ENCODE results near the gene GREB1.

GREB1 gene

GRCh38 chr2:11492720-11493119, 41.1 kb upstream of the GREB1 start:
- in situ Hi-C loops (cut with MboI; ENCODE audit: low pct_unique_long_range_greater_than_20kb, low sequenced_read_pairs, unreplicated experiment), result loop anchor here (25.0 kb wide), 1 partner anchor 1520 kb away; no protein-coding TSS in a partner anchor
- no peak for DNase-seq (ENCODE audit: low spot score)

GRCh38 chr2:11493282-11493681, 40.6 kb upstream of the GREB1 start:
- in situ Hi-C loops (cut with MboI; ENCODE audit: low pct_unique_long_range_greater_than_20kb, low sequenced_read_pairs, unreplicated experiment), result loop anchor here (25.0 kb wide), 1 partner anchor 1519 kb away; no protein-coding TSS in a partner anchor
- no peak for TF ChIP-seq CTCF (IDR thresholded peaks at IDR 0.05; ENCODE audit: extremely low read depth, insufficient read depth, missing control alignments)

More at GRCh38 chr2:11492720-11493119, 41.1 kb upstream of the GREB1 start:
- TF ChIP-seq CTCF (IDR thresholded peaks at IDR 0.05; ENCODE audit: extremely low read depth, insufficient read depth, missing control alignments), result no peak

GRCh38 chr2:11494310-11494709, 39.5 kb upstream of the GREB1 start:
- DNase-seq (ENCODE audit: low spot score), result no peak
- TF ChIP-seq CTCF (IDR thresholded peaks at IDR 0.05; ENCODE audit: extremely low read depth, insufficient read depth, missing control alignments), result no peak
- in situ Hi-C loops (cut with MboI; ENCODE audit: low pct_unique_long_range_greater_than_20kb, low sequenced_read_pairs, unreplicated experiment), result loop anchor here (25.0 kb wide), 1 partner anchor 1518 kb away; no protein-coding TSS in a partner anchor

More at GRCh38 chr2:11493282-11493681, 40.6 kb upstream of the GREB1 start:
- DNase-seq (ENCODE audit: low spot score), result no peak

- DNase-seq (ENCODE audit: low spot score), result no peak
- in situ Hi-C loops (cut with MboI; ENCODE audit: low pct_unique_long_range_greater_than_20kb, low sequenced_read_pairs, unreplicated experiment), result loop anchor here (25.0 kb wide), 1 partner anchor 1516 kb away; no protein-coding TSS in a partner anchor
Observed at GRCh38 chr2:11495844-11496681, 37.8 kb upstream of the GREB1 start.

GRCh38 chr2:11498543-11499034, 35.3 kb upstream of the GREB1 start:
- TF ChIP-seq CTCF (IDR thresholded peaks at IDR 0.05; ENCODE audit: extremely low read depth, insufficient read depth, missing control alignments), result no peak
- in situ Hi-C loops (cut with MboI; ENCODE audit: low pct_unique_long_range_greater_than_20kb, low sequenced_read_pairs, unreplicated experiment), result loop anchor here (25.0 kb wide), 1 partner anchor 1514 kb away; no protein-coding TSS in a partner anchor
- peak; percentile 69 for DNase-seq (ENCODE audit: low spot score)

More at GRCh38 chr2:11495844-11496681, 37.8 kb upstream of the GREB1 start:
- TF ChIP-seq CTCF (IDR thresholded peaks at IDR 0.05; ENCODE audit: extremely low read depth, insufficient read depth, missing control alignments), result no peak

- no peak for DNase-seq (ENCODE audit: low spot score)
- in situ Hi-C loops (cut with MboI; ENCODE audit: low pct_unique_long_range_greater_than_20kb, low sequenced_read_pairs, unreplicated experiment), result loop anchor here (25.0 kb wide), 1 partner anchor 1513 kb away; no protein-coding TSS in a partner anchor
Observed at GRCh38 chr2:11499081-11499743, 34.6 kb upstream of the GREB1 start.

More at GRCh38 chr2:11499081-11499743, 34.6 kb upstream of the GREB1 start:
- no peak for TF ChIP-seq CTCF (IDR thresholded peaks at IDR 0.05; ENCODE audit: extremely low read depth, insufficient read depth, missing control alignments)
